GM19099 (cell line): ENCODE measurements around the gene CWF19L2.

ENCODE experiments used
- POLR2A ChIP-seq: IDR thresholded peaks from 3 replicates; pipeline ENCODE4 v1.6.1; 2011; ENCODE audit warnings: low read depth; ENCODE audit not compliant: insufficient read length; ENCODE audit errors: extremely low read depth

The CWF19L2 gene

DNA sequence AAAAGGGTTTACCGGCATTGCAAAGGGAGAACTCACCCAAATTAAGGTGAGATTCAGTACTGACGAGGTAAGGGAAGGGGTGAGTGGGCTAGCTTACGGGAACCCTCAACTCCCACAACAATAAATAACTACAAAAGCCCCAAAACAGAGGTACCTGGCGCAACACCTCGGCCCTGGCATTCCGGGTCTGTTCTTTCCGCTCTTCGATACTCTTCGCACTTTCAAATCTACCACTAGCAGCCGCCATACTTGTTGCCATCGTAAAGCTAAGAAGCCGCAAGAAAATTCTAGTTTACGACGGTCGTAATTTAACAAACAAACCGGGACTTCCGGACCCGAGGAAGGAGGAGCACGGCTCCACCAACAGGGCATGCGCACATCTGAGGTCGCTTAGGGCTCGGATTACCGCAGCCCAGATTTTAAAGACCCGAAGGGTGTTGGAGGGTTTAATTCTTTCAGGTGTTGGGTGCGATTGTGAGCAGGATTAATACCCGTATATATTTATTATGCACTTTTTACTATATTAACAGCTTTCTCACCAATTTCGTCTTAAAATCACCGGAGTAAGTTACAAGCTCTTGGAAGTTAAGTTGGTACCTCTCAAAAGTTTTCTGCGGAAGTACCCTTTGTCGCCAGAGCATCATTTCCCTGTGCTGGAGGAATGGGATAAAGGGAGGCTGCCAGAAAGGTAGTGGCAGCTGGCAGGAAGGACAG is at the start of gene CWF19L2:
TSS of gene CWF19L2 (minus strand) at position 268 of the 714 bp plus-strand sequence. CDS start at position 259, 9 bp downstream.
- peak; percentile 82 for TF ChIP-seq POLR2A

- TF ChIP-seq POLR2A, result no peak
These were observed 48.1 kb upstream of the CWF19L2 start for GRCh38 chr11:107505647-107506225.

DNA sequence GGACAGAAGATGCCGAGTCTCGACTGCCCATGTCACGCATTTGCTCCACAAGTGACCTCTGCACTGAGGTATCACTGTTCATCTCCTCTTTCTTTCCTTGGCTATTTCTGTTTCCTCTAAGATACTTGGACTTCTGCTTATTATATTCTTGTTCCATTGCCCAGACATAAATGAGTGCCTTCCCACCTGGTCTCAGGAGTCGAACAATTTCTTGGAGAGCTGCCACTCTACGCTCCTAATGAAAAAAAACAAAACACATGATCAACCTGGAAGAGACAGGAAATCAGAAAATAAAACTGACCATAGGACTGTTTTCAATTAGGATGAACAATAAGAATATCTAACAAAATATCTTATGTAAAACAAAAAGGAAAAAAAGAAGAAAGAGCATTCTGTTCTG is 47.4 kb upstream of the CWF19L2 start:
- TF ChIP-seq POLR2A, result no peak

DNA sequence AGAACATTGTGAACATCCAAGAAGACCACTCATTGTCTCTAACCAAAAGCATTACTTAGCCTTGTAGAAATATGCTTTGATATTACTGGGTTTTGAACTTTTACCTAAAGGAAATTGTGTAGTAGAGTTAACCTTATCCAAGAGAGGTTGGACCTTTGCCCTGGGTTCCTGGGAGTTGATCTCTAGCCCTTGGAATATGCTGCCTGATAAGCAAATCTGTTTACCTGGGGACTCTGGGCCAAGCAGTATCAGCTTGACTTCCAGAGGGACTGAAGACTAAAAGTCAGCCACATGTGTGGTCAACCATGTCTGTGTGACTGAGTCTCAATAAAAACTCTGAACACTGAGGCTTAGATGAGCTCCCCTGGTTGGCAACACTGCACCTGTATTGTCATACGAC is 44.1 kb upstream of the CWF19L2 start:
- no peak for TF ChIP-seq POLR2A

GRCh38 chr11:107496011-107496410 is 38.4 kb upstream of the CWF19L2 start:
- no peak for TF ChIP-seq POLR2A

DNA sequence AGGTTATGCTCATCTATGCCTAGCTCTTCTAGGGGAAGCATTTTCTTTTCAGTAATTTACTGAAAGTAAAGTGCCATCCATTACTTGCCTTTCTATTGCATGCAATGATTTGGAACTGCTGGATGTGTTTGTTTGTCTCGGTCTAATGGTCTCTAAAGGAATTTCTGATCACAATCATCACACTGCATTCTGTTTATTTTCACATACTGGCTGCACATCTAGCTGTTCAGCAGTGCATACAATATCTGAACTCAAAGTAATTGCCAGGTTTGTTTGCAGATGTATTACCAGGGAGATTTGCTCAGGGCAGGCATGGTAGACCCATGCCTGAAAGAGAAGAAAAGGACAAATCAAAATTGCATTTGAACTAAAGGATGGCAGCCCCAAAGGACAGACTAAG is 36.4 kb upstream of the CWF19L2 start:
- no peak for TF ChIP-seq POLR2A

DNA sequence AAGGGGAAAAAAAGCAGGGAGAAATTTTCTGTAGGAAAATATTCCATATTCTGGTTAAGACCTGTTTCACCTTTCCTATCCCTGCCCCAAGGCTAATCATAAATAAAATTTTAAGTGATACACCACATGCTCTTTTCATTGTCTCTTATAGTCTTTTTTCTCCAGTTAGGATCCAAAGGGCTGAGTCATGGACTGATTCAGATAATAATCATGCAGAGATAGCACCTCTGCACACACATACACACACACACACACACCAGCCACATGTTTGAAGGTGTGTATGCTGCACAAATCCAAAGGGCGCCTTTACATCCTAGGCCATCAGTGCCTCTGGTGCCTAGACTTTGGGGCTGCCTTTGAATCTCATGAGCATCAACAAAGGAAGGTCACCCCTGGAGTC is 35.5 kb upstream of the CWF19L2 start:
- TF ChIP-seq POLR2A, result no peak

DNA sequence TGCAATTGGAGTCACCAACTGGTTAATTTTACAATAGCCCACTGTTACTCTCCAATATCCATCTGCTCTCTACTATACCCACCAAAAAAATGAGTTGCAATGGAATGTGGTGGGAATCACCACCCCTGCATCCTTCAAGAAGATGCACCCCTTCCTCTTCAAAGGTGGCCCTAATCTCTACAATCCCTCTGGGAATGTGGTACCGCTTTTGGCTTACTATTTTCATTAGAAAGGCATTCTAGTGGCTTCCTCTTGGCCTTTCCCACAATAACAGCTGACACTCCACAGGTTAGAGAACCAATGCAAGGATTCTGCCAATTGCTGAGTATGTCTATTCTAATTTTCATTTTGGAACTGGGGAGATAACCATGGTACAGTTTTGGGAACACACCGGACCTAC is 33.2 kb upstream of the CWF19L2 start:
- TF ChIP-seq POLR2A, result no peak

GRCh38 chr11:107482234-107482633 is 24.6 kb upstream of the CWF19L2 start:
- no peak for TF ChIP-seq POLR2A

DNA sequence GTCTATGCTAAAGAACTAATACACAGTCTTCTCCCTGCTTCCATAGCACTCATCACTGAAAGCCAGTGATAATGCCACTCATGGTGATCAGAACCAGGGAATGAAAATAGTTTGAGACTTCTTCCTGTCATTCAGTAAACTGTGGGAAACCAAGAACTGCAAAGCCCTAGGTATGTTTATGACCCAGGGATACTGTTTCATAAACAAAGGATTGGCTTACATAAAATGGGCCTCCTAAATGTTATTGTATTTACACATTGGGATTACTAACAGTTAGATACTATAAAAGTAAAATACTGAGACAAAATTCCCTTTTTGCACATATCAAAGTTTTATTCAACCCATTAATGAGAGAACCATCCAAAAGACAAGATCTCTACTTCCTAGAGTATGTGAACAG is 21.3 kb upstream of the CWF19L2 start:
- TF ChIP-seq POLR2A, result no peak

- TF ChIP-seq POLR2A, result no peak
These were observed 20.2 kb upstream of the CWF19L2 start for GRCh38 chr11:107477820-107478219.

GRCh38 chr11:107473792-107474191 is 16.2 kb upstream of the CWF19L2 start:
- no peak for TF ChIP-seq POLR2A

- TF ChIP-seq POLR2A, result no peak
These were observed 15.3 kb upstream of the CWF19L2 start for GRCh38 chr11:107472966-107473365.

- no peak for TF ChIP-seq POLR2A
These were observed 11.0 kb upstream of the CWF19L2 start for GRCh38 chr11:107468596-107468995.

GRCh38 chr11:107467696-107468095 is 10.1 kb upstream of the CWF19L2 start:
- TF ChIP-seq POLR2A, result no peak

GRCh38 chr11:107457205-107457557 is 444 bp downstream of the CWF19L2 start:
- no peak for TF ChIP-seq POLR2A
